Stimulated activated memory B cell treated with anti-CD40 and anti-IgM and Interleukin-4, amounts not matched to agents 10 μg/mL and 1 μg/mL and 100 μg/mL, for 72 hours (primary cell): ENCODE measurements around the gene SKP1.
"Not testable (repeated sequence)": the region's sequence is repeated elsewhere in the genome, so short reads cannot be mapped to it uniquely, and the experiment has no call there.

Experiments
- ATAC-seq: fragments of 150-1000 bp; cut with Tn5 transposase; 2 replicates; pipeline ENCODE4 v1.10.0; 2021
- H3K27ac Mint-ChIP-seq: one replicate; pipeline ENCODE4 v1.8.0; 2022; ENCODE audit warnings: mild to moderate bottlenecking, mixed read lengths
- H3K27me3 Mint-ChIP-seq: one replicate; pipeline ENCODE4 v1.8.0; 2022; ENCODE audit warnings: mixed read lengths
- H3K36me3 Mint-ChIP-seq: one replicate; pipeline ENCODE4 v1.8.0; 2022; ENCODE audit warnings: mixed read lengths
- H3K4me1 Mint-ChIP-seq: one replicate; pipeline ENCODE4 v1.8.0; 2022; ENCODE audit warnings: mixed read lengths
- H3K4me3 Mint-ChIP-seq: one replicate; pipeline ENCODE4 v1.8.0; 2022; ENCODE audit warnings: mild to moderate bottlenecking, moderate library complexity, mixed read lengths
- H3K9me3 Mint-ChIP-seq: one replicate; pipeline ENCODE4 v1.8.0; 2022; ENCODE audit warnings: mixed read lengths

Gene SKP1

GRCh38 chr5:134152173-134152832, 24.4 kb downstream of the SKP1 start:
- ATAC-seq, H3K4me3 Mint-ChIP-seq, H3K4me1 Mint-ChIP-seq, H3K27ac Mint-ChIP-seq, H3K9me3 Mint-ChIP-seq, H3K27me3 Mint-ChIP-seq: not testable (repeated sequence)
- peaks cover 44% of the 10 kb centered on the region for H3K36me3 Mint-ChIP-seq

DNA sequence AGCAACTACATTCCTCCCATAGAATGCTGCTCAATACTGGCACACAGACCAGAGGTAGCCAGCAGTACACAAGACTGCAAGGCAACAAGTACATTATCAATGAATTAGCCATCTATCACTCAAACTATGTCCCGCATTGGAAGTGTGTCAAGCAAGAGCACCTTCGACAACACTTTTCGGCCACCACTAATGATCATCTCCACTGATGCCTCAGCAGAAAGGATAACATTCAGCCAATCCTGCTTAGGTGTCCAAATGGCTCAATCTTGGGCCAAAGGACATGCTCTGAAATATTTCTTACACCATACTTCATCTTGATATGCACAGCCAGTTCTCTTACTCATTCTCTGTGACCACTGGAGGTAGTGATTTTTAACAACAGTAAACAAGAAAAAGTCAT, 25.0 kb downstream of the SKP1 start:
- no peak overlapping the region for H3K4me3 Mint-ChIP-seq
- H3K36me3 Mint-ChIP-seq, result peaks cover 48% of the 10 kb centered on the region
- no peaks in the 10 kb centered on the region for H3K27me3 Mint-ChIP-seq
- H3K9me3 Mint-ChIP-seq, result no peaks in the 10 kb centered on the region
- no peak for ATAC-seq
- no peak overlapping the region for H3K27ac Mint-ChIP-seq
- H3K4me1 Mint-ChIP-seq, result peaks cover 6% of the 10 kb centered on the region

DNA sequence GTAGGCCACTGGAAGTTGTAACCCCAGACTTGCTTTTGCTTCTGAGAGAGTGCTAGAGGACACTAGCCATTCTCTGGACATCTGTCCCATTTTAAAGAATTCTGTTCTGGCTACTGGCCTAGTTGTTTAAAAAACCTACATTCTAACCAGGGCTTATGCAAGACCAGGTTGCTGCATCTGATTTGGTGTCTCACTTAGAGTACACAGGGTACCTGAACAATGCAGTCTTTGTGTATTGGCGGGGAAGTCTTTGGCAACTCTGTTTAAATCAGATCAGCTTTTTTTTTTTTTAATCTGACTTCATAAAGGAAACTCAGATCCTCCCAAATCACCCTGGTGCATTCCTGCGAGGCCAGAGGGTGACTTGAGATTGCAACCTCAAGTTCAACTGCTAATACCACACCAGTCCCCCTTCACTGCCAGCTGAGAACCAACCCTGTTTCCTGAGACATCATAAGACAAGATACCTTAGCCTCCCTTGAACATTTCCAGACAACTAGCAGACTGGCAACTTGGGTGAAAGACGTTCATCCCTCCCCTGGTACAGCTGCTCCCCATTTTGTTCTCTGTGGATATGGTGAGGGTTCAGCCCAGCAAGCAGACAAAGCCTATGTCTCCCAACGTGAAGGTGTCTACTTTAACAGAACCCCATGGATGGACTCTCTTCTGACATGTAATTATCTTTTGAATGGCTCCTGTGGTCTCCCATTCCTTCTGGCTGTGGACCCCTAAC, 27.0 kb downstream of the SKP1 start:
- H3K4me1 Mint-ChIP-seq, result peaks cover 13% of the 10 kb centered on the region
- no peak overlapping the region for H3K27ac Mint-ChIP-seq
- no peak for ATAC-seq
- no peaks in the 10 kb centered on the region for H3K27me3 Mint-ChIP-seq
- no peak overlapping the region for H3K4me3 Mint-ChIP-seq
- H3K36me3 Mint-ChIP-seq, result peaks cover 38% of the 10 kb centered on the region
- no peaks in the 10 kb centered on the region for H3K9me3 Mint-ChIP-seq

GRCh38 chr5:134148986-134149539, 27.7 kb downstream of the SKP1 start:
- ATAC-seq, result no peak
- Mint-ChIP-seq H3K27me3 (no peaks in the 10 kb centered on the region), H3K9me3 (no peaks in the 10 kb centered on the region), H3K27ac (no peak overlapping the region), H3K4me3 (no peak overlapping the region), H3K4me1 (peaks cover 13% of the 10 kb centered on the region), H3K36me3 (peaks cover 38% of the 10 kb centered on the region)

GRCh38 chr5:134148316-134148715, 28.4 kb downstream of the SKP1 start:
- Mint-ChIP-seq H3K4me3 (no peak overlapping the region), H3K4me1 (peaks cover 13% of the 10 kb centered on the region)

DNA sequence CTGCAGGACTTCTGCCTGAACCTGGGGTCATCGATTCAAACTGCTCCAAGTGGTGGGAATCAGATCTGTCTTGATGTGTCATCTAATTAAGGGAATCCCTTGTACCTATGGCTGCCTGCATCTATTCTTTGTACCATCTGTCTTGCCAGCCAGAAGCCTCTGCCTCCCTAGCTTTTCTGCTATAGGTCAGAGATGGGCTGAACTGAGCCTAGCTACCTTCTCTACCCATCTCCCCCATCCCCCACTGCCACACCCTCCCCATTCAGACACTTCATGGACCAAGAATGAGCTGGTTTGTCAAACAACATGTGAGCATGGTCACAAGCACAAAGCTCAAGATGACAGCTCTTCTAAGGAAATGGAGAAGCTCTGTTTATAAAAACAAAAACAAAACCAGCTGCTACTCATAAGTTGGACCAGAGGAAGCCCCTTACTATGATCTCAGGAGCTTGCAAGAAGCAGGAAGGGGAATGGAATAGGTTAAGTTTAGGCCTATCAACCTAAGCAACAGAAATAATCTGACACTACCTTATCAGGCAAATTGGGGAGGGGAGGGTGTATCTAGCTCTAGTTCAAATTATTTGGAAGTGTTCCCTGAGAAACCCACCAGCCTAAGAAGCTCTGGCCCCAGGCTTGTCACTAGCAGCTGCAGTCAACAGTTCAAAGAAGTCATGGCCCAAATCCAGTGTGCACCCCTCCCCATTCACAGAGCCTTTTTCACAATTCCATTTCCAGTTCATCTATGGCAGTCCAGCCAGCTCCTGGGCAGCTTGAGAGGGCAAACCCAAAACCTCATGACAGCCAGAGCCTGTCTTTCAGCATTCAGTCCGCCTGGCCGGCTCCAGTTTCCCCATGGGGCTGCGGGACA, 29.9 kb downstream of the SKP1 start:
- no peaks in the 10 kb centered on the region for H3K27me3 Mint-ChIP-seq
- no peaks in the 10 kb centered on the region for H3K9me3 Mint-ChIP-seq
- no peak overlapping the region for H3K27ac Mint-ChIP-seq
- ATAC-seq, result no peak
- H3K4me1 Mint-ChIP-seq, result peaks cover 13% of the 10 kb centered on the region
- H3K36me3 Mint-ChIP-seq, result peaks cover 27% of the 10 kb centered on the region
- no peak overlapping the region for H3K4me3 Mint-ChIP-seq

More at GRCh38 chr5:134148316-134148715, 28.4 kb downstream of the SKP1 start:
- Mint-ChIP-seq H3K36me3 (peaks cover 38% of the 10 kb centered on the region), H3K27me3 (no peaks in the 10 kb centered on the region), H3K9me3 (no peaks in the 10 kb centered on the region), H3K27ac (no peak overlapping the region)
- no peak for ATAC-seq

DNA sequence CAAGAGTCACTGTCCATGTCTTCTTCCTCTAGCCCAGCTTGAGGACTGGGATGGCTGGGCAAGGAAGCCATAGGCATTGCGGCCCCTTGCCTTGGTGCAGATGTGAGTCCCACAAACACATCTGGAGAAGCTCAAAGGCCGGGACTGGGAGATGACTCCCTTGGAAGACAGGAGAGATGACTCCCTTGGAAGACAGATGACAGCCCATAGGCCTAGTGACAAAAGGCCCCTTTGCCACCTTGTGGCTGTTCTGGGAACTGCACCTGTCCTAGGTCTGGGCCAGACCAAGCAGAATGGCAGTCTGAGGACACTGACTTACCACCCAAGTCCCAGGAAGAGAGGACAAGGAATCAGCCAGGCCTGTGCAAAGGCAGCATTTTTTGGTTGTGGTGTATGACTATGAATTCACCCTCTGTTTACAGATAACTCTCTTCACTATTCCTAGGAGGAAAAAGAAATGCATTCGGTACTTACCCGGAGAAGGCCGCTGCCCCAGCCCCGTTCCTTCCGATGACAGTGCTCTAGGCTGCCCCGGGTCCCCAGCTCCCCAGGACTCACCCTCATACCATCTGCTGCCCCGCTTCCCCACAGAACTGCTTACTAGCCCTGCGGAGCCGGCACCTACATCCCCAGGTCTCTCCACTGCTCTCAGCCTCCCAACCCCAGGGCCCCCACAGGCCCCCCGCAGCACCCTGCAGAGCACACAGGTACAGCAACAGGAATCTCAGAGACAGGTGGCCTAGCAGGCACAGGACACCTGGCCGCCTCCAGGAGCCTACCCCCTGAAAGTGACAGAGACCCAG, 30.8 kb downstream of the SKP1 start:
- H3K4me1 Mint-ChIP-seq, result peaks cover 22% of the 10 kb centered on the region
- no peak overlapping the region for H3K27ac Mint-ChIP-seq
- no peaks in the 10 kb centered on the region for H3K9me3 Mint-ChIP-seq
- peak; percentile 88 for ATAC-seq
- no peaks in the 10 kb centered on the region for H3K27me3 Mint-ChIP-seq
- H3K4me3 Mint-ChIP-seq, result no peak overlapping the region
- H3K36me3 Mint-ChIP-seq, result peaks cover 31% of the 10 kb centered on the region

DNA sequence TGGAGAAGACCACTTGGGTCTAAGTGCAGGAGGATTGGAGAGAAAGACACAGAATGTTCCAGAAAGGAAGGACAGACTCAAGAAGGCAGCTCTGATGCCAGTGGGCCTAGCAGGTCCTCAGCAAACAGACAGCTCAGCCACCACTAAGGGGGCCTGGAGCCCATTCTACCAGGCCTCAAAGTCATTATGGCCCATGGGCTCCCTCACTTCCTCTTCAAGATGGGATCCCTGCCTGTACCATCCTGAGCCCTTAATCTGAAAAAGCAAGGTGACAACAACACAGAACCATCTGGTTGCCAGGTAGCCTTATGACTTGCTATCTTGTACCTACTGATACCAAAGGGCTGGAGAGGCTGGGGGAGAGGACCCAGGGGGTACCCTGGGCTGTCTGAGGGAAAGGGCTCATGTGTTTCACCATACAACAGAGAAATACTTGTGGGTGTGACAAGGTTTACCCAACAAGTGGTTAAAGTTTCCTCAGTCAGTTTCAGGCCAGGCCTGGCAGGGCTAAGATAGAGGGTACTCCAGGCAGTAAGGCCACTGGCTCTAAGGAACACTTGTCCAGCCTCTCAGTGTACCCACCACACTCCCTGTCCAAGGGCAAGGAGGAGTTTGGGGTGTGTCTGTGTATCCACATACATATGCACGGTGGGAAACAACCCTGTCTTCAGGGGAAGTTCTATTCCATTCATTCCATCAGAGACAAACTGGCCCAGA, 31.6 kb downstream of the SKP1 start:
- Mint-ChIP-seq H3K4me3 (no peak overlapping the region), H3K36me3 (peaks cover 31% of the 10 kb centered on the region), H3K27me3 (no peaks in the 10 kb centered on the region), H3K27ac (peak overlapping the region; percentile 50), H3K4me1 (peaks cover 29% of the 10 kb centered on the region), H3K9me3 (no peaks in the 10 kb centered on the region)
- no peak for ATAC-seq

DNA sequence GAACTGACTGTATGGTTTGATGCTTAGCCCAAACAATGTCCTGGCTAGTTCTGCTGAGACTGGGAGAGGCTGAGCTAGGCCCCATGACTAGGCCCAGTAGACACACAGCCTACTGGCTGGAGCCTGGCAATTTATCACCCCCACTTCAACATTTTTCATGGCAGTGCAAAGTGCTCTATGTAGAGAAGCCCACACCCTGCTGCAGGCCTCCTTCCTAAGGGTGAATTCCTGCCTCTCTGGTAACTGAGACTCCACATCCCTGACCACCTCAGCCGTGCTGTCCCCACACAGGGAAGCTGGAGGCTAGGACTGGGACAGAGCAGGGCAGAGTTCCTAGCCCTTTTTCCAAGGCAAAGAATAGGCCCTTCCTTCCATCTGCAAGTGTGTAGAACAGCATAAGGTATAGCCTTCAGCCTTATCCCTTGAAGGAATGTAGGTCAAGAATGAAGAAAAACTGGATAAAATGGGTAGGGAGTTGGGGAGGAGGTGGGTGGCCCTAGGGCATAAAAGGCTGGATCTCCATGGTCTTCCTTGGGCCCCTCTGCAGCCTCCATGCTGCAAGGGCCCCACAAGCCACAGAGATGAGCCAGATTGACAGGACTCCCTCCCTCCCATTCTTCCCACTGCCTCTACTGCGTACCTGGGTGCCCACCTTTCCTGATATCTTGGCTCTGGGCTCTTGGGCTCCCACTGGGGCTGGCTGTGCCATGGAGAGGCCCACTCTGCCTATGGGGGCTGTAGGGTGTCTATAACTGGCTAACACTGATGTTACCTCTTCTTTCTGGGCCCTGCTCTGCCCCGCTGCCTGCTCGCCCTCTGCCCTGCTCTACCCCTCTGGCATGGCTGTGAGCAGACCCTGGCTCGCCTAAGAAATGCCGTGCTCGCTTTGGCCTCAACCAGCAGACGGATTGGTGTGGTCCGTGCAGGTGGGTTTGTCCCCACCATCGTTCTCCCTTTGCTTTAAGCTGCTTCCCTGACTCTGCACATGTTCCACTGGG, 32.5 kb downstream of the SKP1 start:
- Mint-ChIP-seq H3K4me1 (peaks cover 37% of the 10 kb centered on the region), H3K36me3 (peaks cover 34% of the 10 kb centered on the region), H3K27ac (peak overlapping the region; percentile 50), H3K4me3 (no peak overlapping the region), H3K9me3 (no peaks in the 10 kb centered on the region), H3K27me3 (no peaks in the 10 kb centered on the region)
- ATAC-seq, result no peak

DNA sequence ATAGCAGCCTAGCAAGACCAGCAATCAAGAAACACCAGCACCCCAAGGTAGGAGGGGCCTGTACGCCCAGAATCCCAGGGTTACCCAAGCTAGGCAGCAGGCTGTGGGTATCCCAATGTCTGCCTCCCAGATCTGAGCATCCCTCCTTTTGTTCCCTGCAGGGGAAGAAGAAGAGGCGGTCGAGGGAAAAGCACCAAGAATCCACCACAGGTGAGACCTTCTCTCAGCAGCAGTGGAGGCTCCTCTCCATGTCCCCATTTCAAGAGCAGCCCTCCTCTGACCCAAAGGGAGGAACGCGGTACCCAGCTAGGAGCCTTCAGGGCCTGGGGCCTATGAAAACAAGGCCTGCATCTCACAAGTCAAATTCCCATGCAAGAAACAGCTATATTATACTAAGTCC, 33.3 kb downstream of the SKP1 start:
- Mint-ChIP-seq H3K9me3 (no peaks in the 10 kb centered on the region), H3K27me3 (no peaks in the 10 kb centered on the region), H3K4me1 (peaks cover 41% of the 10 kb centered on the region), H3K36me3 (peaks cover 29% of the 10 kb centered on the region), H3K4me3 (no peak overlapping the region), H3K27ac (peak overlapping the region; percentile 8)
- no peak for ATAC-seq

DNA sequence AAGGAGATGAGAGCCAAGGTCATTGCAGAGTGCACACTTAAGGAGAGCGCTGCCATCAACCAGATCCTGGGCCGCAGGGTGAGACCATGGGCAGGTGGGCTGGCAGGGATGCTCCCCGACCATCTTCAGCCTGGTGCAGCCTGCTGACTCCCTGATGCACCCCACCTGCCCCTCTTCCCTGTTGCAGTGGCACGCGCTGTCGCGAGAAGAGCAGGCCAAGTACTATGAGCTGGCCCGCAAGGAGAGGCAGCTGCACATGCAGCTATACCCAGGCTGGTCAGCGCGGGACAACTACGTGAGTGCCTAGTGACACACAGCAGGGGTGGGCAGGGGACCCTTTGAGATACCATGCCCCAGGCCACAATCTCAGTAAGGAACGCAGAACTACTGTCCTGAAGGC, 33.9 kb downstream of the SKP1 start:
- peaks cover 29% of the 10 kb centered on the region for H3K36me3 Mint-ChIP-seq
- peaks cover 48% of the 10 kb centered on the region for H3K4me1 Mint-ChIP-seq
- H3K27me3 Mint-ChIP-seq, result no peaks in the 10 kb centered on the region
- H3K9me3 Mint-ChIP-seq, result no peaks in the 10 kb centered on the region
- no peak overlapping the region for H3K4me3 Mint-ChIP-seq
- no peak for ATAC-seq
- peak overlapping the region; percentile 8 for H3K27ac Mint-ChIP-seq

DNA sequence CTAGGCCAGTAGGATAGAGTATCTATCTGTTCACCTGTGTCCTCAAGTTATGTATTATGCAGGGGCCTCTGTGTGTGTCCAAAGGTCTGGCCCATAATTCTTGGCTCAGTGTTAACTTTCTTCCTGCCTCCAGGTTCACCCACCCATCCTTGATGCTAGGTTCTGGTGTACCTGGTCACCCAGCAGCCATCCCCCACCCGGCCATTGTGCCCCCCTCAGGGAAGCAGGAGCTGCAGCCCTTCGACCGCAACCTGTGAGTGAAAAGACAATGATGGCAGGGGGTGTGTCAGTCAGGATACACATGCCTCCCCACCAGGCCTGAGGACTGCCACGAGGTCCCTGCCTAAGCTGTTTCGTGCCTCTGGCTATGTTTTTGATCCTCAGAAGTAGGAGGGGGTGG, 34.7 kb downstream of the SKP1 start:
- H3K36me3 Mint-ChIP-seq, result peaks cover 24% of the 10 kb centered on the region
- H3K4me1 Mint-ChIP-seq, result peaks cover 55% of the 10 kb centered on the region

DNA sequence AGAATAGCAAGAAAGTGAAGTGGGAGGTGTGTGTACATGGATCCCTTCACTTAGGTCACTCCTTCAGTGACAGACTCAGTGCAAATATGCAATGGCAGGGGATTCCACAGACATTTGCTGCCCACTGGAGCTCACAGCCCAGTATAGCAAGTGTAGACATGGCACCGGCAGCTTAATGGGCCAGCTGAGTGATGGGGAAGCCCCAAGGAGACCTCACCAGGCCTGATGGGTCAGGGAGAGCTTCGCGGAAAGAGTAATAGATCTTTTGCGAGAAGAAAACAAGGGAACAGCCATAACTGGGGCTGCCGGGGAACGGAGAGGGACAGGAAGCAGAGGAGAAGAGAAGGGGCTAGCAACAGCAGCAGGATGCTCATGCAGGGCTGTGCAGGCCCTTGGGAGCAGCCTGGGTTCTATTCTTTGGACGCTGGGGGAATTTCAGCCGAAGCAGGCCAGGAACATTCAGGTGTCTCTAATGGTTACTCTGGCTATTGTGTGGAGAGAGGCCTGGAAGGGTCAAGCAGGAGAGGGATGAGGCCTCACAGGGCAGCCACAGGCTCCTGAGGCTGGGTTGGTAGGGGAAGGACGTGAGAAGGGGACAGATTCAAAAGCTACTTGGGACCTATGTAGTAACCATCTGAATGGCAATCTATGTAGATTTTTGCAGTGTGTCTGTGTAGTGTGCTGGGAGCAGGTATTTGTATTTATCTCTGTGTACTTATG, 35.3 kb downstream of the SKP1 start:
- no peak overlapping the region for H3K4me3 Mint-ChIP-seq
- H3K4me1 Mint-ChIP-seq, result peaks cover 60% of the 10 kb centered on the region
- ATAC-seq, result no peak
- peaks cover 24% of the 10 kb centered on the region for H3K36me3 Mint-ChIP-seq
- no peaks in the 10 kb centered on the region for H3K27me3 Mint-ChIP-seq
- H3K27ac Mint-ChIP-seq, result peak overlapping the region; percentile 55
- H3K9me3 Mint-ChIP-seq, result no peaks in the 10 kb centered on the region

More for the DNA sequence above, 34.7 kb downstream of the SKP1 start:
- ATAC-seq, result no peak
- no peak overlapping the region for H3K4me3 Mint-ChIP-seq
- no peaks in the 10 kb centered on the region for H3K9me3 Mint-ChIP-seq
- peak overlapping the region; percentile 55 for H3K27ac Mint-ChIP-seq
- no peaks in the 10 kb centered on the region for H3K27me3 Mint-ChIP-seq
